Mucosa of descending colon (tissue), 3 donors: ENCODE results near the gene FLNB. TPM values are rescaled to one million over a fixed set of nuclear protein-coding genes. Genes with fewer than 3 reads are reported as not detected.
A peak's percentile ranks its signal among the peaks of the same experiment; 100 is the strongest.

ENCODE experiments used
- ATAC-seq: fragments of 200-7000 bp; cut with Tn5 transposase; one replicate; pipeline ENCODE4 v1.9.1; 2020; ENCODE audit warnings: mild to moderate bottlenecking, moderate library complexity
- DNase-seq, 3 donors: peaks; one replicate each; pipeline ENCODE4 v3.0.0-alpha.2; 2020
- H3K36me3 ChIP-seq: fragments of 200-600 bp; one replicate; pipeline ENCODE4 v1.8.0; 2021; ENCODE audit warnings: low read depth, mild to moderate bottlenecking
- H3K4me1 ChIP-seq: fragments of 200-600 bp; one replicate; pipeline ENCODE4 v1.8.0; 2021; ENCODE audit warnings: low read depth, mild to moderate bottlenecking
- H3K4me3 ChIP-seq: fragments of 200-600 bp; one replicate; pipeline ENCODE4 v1.8.0; 2021; ENCODE audit warnings: mild to moderate bottlenecking
- H3K9me3 ChIP-seq: fragments of 200-600 bp; one replicate; pipeline ENCODE4 v1.8.0; 2021; ENCODE audit warnings: mild to moderate bottlenecking
- CTCF ChIP-seq: fragments of 200-600 bp; IDR thresholded peaks from one replicate; pipeline ENCODE4 v1.8.0; 2022; ENCODE audit warnings: antibody characterized with exemption, mild to moderate bottlenecking
- intact Hi-C, 2 donors: fragments of 100-400 bp; cut with DNase I in 1 of 2; cut with micrococcal nuclease in 1 of 2; formaldehyde crosslinking; loops; one replicate each; pipeline versions ENCODE4 v1.11.0 to v1.11.1; 2022; cut with DNase I, micrococcal nuclease
- total RNA-seq, 3 donors: library from RNA; stranded (reverse); fragmentation: NEBNext Ultra II Directional in 2 of 3; extraction: Animal tissue kit (Norgen Biotek cat#: 25700) in 2 of 3; gene quantifications; one replicate each; pipeline versions ENCODE4 v1.2.1 to v1.2.4, GENCODE V29; 2021 to 2023
- donor health status: DM: no; HTN: no; CAD: no; lungs with moderate emphysema.
- donor health status: DM: no; HTN: no; CAD: no.
- donor health status: DM: no; HTN: yes; CAD: no.

Gene FLNB
- total RNA-seq, 3 donors from 2014 or later = 256 to 555 (median 357) TPM

GRCh38 chr3:58210761-58211460 is 202.7 kb downstream of the FLNB start, which contains the start of gene DNASE1L3:
Gene DNASE1L3, minus strand, starts transcription at chr3:58210972. Its CDS starts 66 bp downstream, at chr3:58210906.
- DNase-seq (no peak), ATAC-seq (no peak)
- Histone ChIP-seq H3K9me3 (no peaks in the 10 kb centered on the region), H3K4me1 (no peaks in the 10 kb centered on the region), H3K4me3 (no peak within 1 kb of the TSS), H3K36me3 (no peaks in the 10 kb centered on the region)
- intact Hi-C loops = no loop called here
- TF ChIP-seq CTCF = no peak

GRCh38 chr3:58214484-58215316 is 206.5 kb downstream of the FLNB start:
- no peaks in the 10 kb centered on the region for H3K36me3 ChIP-seq
- DNase-seq (peak in 1 of 3 donors; percentile 34), ATAC-seq (peak; percentile 66)
- H3K4me1 ChIP-seq = no peaks in the 10 kb centered on the region
- no peak overlapping the region for H3K4me3 ChIP-seq
- TF ChIP-seq CTCF = no peak
- no peaks in the 10 kb centered on the region for H3K9me3 ChIP-seq
- intact Hi-C loops = no loop called here

- H3K4me1 ChIP-seq = no peaks in the 10 kb centered on the region
- H3K4me3 ChIP-seq = no peak overlapping the region
- H3K9me3 ChIP-seq = no peaks in the 10 kb centered on the region
- DNase-seq (no peak), ATAC-seq (no peak)
- no peaks in the 10 kb centered on the region for H3K36me3 ChIP-seq
- intact Hi-C loops = no loop called here
- no peak for TF ChIP-seq CTCF
Measured at GRCh38 chr3:58215317-58216025, 207.2 kb downstream of the FLNB start.

- TF ChIP-seq CTCF = no peak
- H3K36me3 ChIP-seq = no peaks in the 10 kb centered on the region
- ATAC-seq = no peak
- no peaks in the 10 kb centered on the region for H3K9me3 ChIP-seq
- no peak for DNase-seq
- no peaks in the 10 kb centered on the region for H3K4me1 ChIP-seq
- H3K4me3 ChIP-seq = no peak overlapping the region
- intact Hi-C loops = no loop called here
Measured at GRCh38 chr3:58216496-58217195, 208.4 kb downstream of the FLNB start.

DNA sequence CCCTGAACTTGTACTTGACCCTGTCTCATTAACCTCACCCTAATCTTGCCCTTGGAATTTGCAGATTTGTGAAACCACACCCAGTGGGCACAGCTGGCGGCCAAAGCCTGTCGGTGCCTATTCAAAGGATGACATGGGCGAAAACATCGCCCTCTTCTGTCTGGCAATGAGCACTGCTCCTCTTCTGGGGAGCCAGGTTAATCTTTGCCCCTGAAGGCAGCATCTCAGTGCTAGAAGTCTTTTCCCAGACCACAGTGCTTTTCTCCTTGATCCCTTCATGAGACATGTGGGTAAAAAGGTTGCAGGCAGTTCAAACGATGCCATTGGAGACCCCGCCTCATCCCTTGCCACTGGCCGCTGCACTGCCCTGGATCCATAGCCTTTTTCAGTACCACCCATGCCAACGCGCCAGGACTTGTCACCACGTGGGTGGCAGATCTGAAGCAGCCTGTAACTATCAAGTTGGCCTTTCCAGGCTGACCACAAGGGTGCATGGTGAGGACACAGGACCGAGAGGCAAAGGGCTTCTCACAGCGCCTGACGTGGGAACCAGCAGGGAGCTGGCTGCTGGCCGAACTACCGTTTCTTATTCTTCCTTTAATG is 209.1 kb downstream of the FLNB start:
- Histone ChIP-seq H3K4me1 (no peaks in the 10 kb centered on the region), H3K4me3 (no peak overlapping the region), H3K36me3 (no peaks in the 10 kb centered on the region), H3K9me3 (no peaks in the 10 kb centered on the region)
- DNase-seq (peak; percentile 61 to 68 (median 64)), ATAC-seq (peak; percentile 93)
- intact Hi-C loops = no loop called here
- peak; percentile 64 for TF ChIP-seq CTCF
